Measurements from ENCODE around the gene MEF2C. TPM values are rescaled to one million over a fixed set of nuclear protein-coding genes. Genes with fewer than 3 reads are reported as not detected.

Gene MEF2C
- total and polyA plus RNA-seq, 2 experiments from 2014 or later: 0.97 to 1.6 TPM

DNA sequence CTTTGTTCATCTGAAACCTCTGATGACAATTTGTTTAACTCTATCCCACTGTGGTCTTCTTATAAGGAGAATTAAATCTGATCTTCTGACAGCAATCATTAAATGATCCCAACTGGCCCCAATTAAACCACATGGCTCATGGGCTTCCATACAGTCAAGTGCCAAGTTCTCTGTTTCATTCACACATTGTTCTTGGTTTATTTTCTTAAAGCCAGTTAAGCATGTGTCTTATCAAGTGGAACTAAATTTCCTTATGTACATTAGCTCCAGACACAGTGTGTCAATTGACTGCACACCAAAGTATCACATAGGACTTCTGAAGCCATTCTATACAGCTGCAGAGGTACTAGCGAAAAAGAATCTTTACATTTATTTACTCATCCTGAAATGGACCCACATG, 51.2 kb downstream of the MEF2C start:
- no peak overlapping the region for H3K4me2 ChIP-seq
- no peaks in the 10 kb centered on the region for H3K9me2 ChIP-seq (ENCODE audit: insufficient read depth)
- H3K27me3 ChIP-seq (ENCODE audit: insufficient read depth): no peaks in the 10 kb centered on the region
- peaks cover 17% of the 10 kb centered on the region; the same call in 2 of the 3 replicates for H3K4me1 Mint-ChIP-seq
- no peak for TF ChIP-seq ZNF114 (CRISPR knock-in tag; IDR thresholded peaks at IDR 0.05)
- H3K27ac Mint-ChIP-seq: no peak overlapping the region
- H3K4me3 ChIP-seq: no peak overlapping the region
- H3K4me1 ChIP-seq (ENCODE audit: insufficient read depth): peaks cover 12% of the 10 kb centered on the region
- peaks cover 2% of the 10 kb centered on the region for H3K27me3 Mint-ChIP-seq (ENCODE audit: insufficient read depth, low read depth, poor library complexity)
- H3K36me3 ChIP-seq (ENCODE audit: insufficient read depth): no peaks in the 10 kb centered on the region
- no peak for ATAC-seq
- no peak overlapping the region for H3K27ac ChIP-seq (ENCODE audit: low read depth)
- no peaks in the 10 kb centered on the region for H3K9me3 Mint-ChIP-seq
- H3K36me3 Mint-ChIP-seq (ENCODE audit: low read depth): no peaks in the 10 kb centered on the region
- no peak overlapping the region for H2AFZ ChIP-seq
- no peaks in the 10 kb centered on the region for H3K79me2 ChIP-seq (replicated peaks; ENCODE audit: insufficient read depth)
- no peaks in the 10 kb centered on the region for H4K20me1 ChIP-seq (replicated peaks; ENCODE audit: insufficient read depth)
- no peak overlapping the region for H3K4me3 Mint-ChIP-seq
- no peak for DNase-seq (ENCODE audit: low spot score)
- no peaks in the 10 kb centered on the region for H3F3A ChIP-seq (replicated peaks; ENCODE audit: low read depth)

DNA sequence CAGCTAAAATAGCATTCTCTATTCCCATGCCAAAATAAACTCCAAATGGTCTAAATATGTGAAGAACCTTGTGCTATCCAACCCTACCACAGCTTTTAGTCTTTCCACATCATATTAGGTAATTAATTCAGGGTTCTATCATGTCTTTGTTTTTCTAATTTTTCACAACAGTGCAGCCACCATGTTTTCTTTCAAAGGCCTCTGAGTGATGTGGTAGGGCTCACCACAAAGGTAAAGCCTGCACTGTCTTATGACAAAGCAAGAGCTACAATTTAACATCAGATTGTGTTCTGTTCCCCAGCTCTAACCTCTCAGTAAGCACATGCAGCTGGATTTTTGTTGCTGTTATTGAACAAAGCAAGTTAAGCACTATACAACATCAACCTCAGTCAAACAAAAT, 52.4 kb downstream of the MEF2C start:
- TF ChIP-seq NANOG (IDR thresholded peaks at IDR 0.05; ENCODE audit: borderline replicate concordance): no peak
- TF ChIP-seq, protein P1, sequence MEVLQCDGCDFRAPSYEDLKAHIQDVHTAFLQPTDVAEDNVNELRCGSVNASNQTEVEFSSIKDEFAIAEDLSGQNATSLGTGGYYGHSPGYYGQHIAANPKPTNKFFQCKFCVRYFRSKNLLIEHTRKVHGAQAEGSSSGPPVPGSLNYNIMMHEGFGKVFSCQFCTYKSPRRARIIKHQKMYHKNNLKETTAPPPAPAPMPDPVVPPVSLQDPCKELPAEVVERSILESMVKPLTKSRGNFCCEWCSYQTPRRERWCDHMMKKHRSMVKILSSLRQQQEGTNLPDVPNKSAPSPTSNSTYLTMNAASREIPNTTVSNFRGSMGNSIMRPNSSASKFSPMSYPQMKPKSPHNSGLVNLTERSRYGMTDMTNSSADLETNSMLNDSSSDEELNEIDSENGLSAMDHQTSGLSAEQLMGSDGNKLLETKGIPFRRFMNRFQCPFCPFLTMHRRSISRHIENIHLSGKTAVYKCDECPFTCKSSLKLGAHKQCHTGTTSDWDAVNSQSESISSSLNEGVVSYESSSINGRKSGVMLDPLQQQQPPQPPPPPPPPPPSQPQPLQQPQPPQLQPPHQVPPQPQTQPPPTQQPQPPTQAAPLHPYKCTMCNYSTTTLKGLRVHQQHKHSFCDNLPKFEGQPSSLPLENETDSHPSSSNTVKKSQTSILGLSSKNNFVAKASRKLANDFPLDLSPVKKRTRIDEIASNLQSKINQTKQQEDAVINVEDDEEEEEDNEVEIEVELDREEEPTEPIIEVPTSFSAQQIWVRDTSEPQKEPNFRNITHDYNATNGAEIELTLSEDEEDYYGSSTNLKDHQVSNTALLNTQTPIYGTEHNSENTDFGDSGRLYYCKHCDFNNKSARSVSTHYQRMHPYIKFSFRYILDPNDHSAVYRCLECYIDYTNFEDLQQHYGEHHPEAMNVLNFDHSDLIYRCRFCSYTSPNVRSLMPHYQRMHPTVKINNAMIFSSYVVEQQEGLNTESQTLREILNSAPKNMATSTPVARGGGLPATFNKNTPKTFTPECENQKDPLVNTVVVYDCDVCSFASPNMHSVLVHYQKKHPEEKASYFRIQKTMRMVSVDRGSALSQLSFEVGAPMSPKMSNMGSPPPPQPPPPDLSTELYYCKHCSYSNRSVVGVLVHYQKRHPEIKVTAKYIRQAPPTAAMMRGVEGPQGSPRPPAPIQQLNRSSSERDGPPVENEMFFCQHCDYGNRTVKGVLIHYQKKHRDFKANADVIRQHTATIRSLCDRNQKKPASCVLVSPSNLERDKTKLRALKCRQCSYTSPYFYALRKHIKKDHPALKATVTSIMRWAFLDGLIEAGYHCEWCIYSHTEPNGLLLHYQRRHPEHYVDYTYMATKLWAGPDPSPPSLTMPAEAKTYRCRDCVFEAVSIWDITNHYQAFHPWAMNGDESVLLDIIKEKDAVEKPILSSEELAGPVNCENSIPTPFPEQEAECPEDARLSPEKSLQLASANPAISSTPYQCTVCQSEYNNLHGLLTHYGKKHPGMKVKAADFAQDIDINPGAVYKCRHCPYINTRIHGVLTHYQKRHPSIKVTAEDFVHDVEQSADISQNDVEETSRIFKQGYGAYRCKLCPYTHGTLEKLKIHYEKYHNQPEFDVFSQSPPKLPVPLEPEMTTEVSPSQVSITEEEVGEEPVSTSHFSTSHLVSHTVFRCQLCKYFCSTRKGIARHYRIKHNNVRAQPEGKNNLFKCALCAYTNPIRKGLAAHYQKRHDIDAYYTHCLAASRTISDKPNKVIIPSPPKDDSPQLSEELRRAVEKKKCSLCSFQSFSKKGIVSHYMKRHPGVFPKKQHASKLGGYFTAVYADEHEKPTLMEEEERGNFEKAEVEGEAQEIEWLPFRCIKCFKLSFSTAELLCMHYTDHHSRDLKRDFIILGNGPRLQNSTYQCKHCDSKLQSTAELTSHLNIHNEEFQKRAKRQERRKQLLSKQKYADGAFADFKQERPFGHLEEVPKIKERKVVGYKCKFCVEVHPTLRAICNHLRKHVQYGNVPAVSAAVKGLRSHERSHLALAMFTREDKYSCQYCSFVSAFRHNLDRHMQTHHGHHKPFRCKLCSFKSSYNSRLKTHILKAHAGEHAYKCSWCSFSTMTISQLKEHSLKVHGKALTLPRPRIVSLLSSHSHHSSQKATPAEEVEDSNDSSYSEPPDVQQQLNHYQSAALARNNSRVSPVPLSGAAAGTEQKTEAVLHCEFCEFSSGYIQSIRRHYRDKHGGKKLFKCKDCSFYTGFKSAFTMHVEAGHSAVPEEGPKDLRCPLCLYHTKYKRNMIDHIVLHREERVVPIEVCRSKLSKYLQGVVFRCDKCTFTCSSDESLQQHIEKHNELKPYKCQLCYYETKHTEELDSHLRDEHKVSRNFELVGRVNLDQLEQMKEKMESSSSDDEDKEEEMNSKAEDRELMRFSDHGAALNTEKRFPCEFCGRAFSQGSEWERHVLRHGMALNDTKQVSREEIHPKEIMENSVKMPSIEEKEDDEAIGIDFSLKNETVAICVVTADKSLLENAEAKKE (CRISPR knock-in tag; IDR thresholded peaks at IDR 0.05): no peak
- no peaks in the 10 kb centered on the region for H3F3A ChIP-seq (replicated peaks; ENCODE audit: low read depth)
- peaks cover 21% of the 10 kb centered on the region for H3K4me1 ChIP-seq (ENCODE audit: insufficient read depth)
- Mint-ChIP-seq H3K4me3 (no peak overlapping the region), H3K27ac (no peak overlapping the region), H3K27me3 (ENCODE audit: insufficient read depth, low read depth, poor library complexity) (peaks cover 2% of the 10 kb centered on the region), H3K9me3 (no peaks in the 10 kb centered on the region), H3K4me1 (peaks cover 22% of the 10 kb centered on the region), H3K36me3 (ENCODE audit: low read depth) (no peaks in the 10 kb centered on the region)
- H4K20me1 ChIP-seq (replicated peaks; ENCODE audit: insufficient read depth): no peaks in the 10 kb centered on the region
- no peak overlapping the region for H3K4me3 ChIP-seq
- ATAC-seq: no peak
- H2AFZ ChIP-seq: no peak overlapping the region
- H3K9me2 ChIP-seq (ENCODE audit: insufficient read depth): no peaks in the 10 kb centered on the region
- DNase-seq (ENCODE audit: low spot score): no peak
- H3K27me3 ChIP-seq (ENCODE audit: insufficient read depth): no peaks in the 10 kb centered on the region
- H3K79me2 ChIP-seq (replicated peaks; ENCODE audit: insufficient read depth): no peaks in the 10 kb centered on the region
- no peaks in the 10 kb centered on the region for H3K36me3 ChIP-seq (ENCODE audit: insufficient read depth)
- no peak overlapping the region for H3K27ac ChIP-seq (ENCODE audit: low read depth)
- H3K4me2 ChIP-seq: no peak overlapping the region
